A549 (cell line): ENCODE data around the gene TMEM219.

Experiments
- BHLHE40 ChIP-seq: IDR thresholded peaks from 2 replicates; pipeline ENCODE4 v1.6.1; 2012; ENCODE audit warnings: low read depth, low read length, inconsistent platforms
- CTCF ChIP-seq: fragments of >200 bp; sonication (Bioruptor Twin); formaldehyde crosslinking; IDR thresholded peaks from 3 replicates; pipeline ENCODE4 v1.5.1; 2016
- MAFK ChIP-seq: fragments of 450-650 bp; IDR thresholded peaks from 2 replicates; pipeline ENCODE4 v1.6.1; 2014; ENCODE audit not compliant: partially characterized antibody
- MAX ChIP-seq: IDR thresholded peaks from 2 replicates; pipeline ENCODE4 v1.6.1; 2012
- MYC ChIP-seq: IDR thresholded peaks from 2 replicates; pipeline ENCODE4 v1.6.1; 2012; ENCODE audit warnings: mild to moderate bottlenecking, inconsistent platforms, low read length, improper control_type of control experiment, borderline replicate concordance
- NPAS2 ChIP-seq: fragments of 250-450 bp; sonication (Bioruptor Pico); IDR thresholded peaks from 2 replicates; pipeline ENCODE4 v1.8.0; 2022; ENCODE audit warnings: mild to moderate bottlenecking, moderate library complexity, borderline replicate concordance
- NR3C1 ChIP-seq: fragments of >200 bp; sonication (Bioruptor Twin); formaldehyde crosslinking; IDR thresholded peaks from 3 replicates; pipeline ENCODE4 v1.6.1; 2017
- PHF8 ChIP-seq: fragments of 200-600 bp; sonication (generic); IDR thresholded peaks from 2 replicates; pipeline ENCODE4 v1.6.1; 2016; ENCODE audit warnings: low read depth, mild to moderate bottlenecking, antibody characterized with exemption, moderate library complexity, borderline replicate concordance
- POLR2A ChIP-seq: IDR thresholded peaks from 2 replicates; pipeline ENCODE4 v1.6.1; 2012; ENCODE audit warnings: mild to moderate bottlenecking, low read length
- RAD21 ChIP-seq, 2 experiments: fragments of >200 bp in 1 of 2; sonication (Bioruptor Twin) in 1 of 2; formaldehyde crosslinking in 1 of 2; IDR thresholded peaks in 1 of 2; conservative IDR thresholded peaks in 1 of 2; 2 replicates in 1 of 2; 3 replicates in 1 of 2; pipeline ENCODE4 v1.6.1; 2012 to 2018; ENCODE audit warnings: inconsistent platforms in 1 of 2
- RARB ChIP-seq: fragments of 250-450 bp; sonication (Bioruptor Pico); IDR thresholded peaks from 2 replicates; pipeline ENCODE4 v1.8.0; 2021; ENCODE audit warnings: mild to moderate bottlenecking, moderate library complexity
- SMC3 ChIP-seq: fragments of >200 bp; sonication (Bioruptor Twin); formaldehyde crosslinking; IDR thresholded peaks from 3 replicates; pipeline ENCODE4 v1.6.1; 2018; ENCODE audit warnings: inconsistent platforms
- TF ChIP-seq, protein P1 (sequence below): fragments of 450-650 bp; IDR thresholded peaks from 2 replicates; pipeline ENCODE4 v1.6.1; 2014; ENCODE audit warnings: antibody characterized with exemption
- TF ChIP-seq, protein P2 (sequence below): IDR thresholded peaks from 2 replicates; pipeline ENCODE4 v1.6.1; 2012

- no peak for TF ChIP-seq CTCF
- TF ChIP-seq, protein P1, sequence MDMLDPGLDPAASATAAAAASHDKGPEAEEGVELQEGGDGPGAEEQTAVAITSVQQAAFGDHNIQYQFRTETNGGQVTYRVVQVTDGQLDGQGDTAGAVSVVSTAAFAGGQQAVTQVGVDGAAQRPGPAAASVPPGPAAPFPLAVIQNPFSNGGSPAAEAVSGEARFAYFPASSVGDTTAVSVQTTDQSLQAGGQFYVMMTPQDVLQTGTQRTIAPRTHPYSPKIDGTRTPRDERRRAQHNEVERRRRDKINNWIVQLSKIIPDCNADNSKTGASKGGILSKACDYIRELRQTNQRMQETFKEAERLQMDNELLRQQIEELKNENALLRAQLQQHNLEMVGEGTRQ, result no peak
- no peak for TF ChIP-seq MYC
- no peak for TF ChIP-seq NR3C1
- TF ChIP-seq, protein P2, sequence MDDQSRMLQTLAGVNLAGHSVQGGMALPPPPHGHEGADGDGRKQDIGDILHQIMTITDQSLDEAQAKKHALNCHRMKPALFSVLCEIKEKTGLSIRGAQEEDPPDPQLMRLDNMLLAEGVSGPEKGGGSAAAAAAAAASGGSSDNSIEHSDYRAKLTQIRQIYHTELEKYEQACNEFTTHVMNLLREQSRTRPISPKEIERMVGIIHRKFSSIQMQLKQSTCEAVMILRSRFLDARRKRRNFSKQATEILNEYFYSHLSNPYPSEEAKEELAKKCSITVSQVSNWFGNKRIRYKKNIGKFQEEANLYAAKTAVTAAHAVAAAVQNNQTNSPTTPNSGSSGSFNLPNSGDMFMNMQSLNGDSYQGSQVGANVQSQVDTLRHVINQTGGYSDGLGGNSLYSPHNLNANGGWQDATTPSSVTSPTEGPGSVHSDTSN, result no peak
- no peak for TF ChIP-seq MAX
- TF ChIP-seq BHLHE40, result no peak
- no peak for TF ChIP-seq NPAS2 (CRISPR knock-in tag)
- TF ChIP-seq MAFK, result no peak
- no peak for TF ChIP-seq RAD21 (conservative IDR thresholded peaks at IDR 0.05 in 1 of 2, IDR thresholded peaks at IDR 0.05 in 1 of 2)
- no peak for TF ChIP-seq SMC3
- TF ChIP-seq PHF8, result no peak
- no peak for TF ChIP-seq RARB
- TF ChIP-seq POLR2A, result no peak
These were observed 32.9 kb downstream of the TMEM219 start for GRCh38 chr16:29994600-29995323.
